HG02571 (cell line): ENCODE data around the gene B2M.
"Not testable (repeated sequence)": the region's sequence is repeated elsewhere in the genome, so short reads cannot be mapped to it uniquely, and the experiment has no call there.

ENCODE experiments used
- ATAC-seq: cut with Tn5 transposase; IDR thresholded peaks from one replicate; pipeline ENCODE4 v1.9.1; 2021; ENCODE audit warnings: mild to moderate bottlenecking, moderate library complexity; ENCODE audit not compliant: unreplicated experiment

B2M gene

DNA sequence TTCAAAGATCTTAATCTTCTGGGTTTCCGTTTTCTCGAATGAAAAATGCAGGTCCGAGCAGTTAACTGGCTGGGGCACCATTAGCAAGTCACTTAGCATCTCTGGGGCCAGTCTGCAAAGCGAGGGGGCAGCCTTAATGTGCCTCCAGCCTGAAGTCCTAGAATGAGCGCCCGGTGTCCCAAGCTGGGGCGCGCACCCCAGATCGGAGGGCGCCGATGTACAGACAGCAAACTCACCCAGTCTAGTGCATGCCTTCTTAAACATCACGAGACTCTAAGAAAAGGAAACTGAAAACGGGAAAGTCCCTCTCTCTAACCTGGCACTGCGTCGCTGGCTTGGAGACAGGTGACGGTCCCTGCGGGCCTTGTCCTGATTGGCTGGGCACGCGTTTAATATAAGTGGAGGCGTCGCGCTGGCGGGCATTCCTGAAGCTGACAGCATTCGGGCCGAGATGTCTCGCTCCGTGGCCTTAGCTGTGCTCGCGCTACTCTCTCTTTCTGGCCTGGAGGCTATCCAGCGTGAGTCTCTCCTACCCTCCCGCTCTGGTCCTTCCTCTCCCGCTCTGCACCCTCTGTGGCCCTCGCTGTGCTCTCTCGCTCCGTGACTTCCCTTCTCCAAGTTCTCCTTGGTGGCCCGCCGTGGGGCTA lies at the start of gene B2M, which contains the start of gene PATL2:
B2M (plus strand) TSS at position 422 of the 647 bp plus-strand sequence; CDS start at position 452, 30 bp downstream.
PATL2 (minus strand) TSS at position 228 of the 647 bp plus-strand sequence. CDS start 34,833 bp downstream, outside the sequence.
- peak; percentile 87 for ATAC-seq

- no peak for ATAC-seq
Observed at GRCh38 chr15:44661576-44661975, 49.7 kb upstream of the B2M start.

DNA sequence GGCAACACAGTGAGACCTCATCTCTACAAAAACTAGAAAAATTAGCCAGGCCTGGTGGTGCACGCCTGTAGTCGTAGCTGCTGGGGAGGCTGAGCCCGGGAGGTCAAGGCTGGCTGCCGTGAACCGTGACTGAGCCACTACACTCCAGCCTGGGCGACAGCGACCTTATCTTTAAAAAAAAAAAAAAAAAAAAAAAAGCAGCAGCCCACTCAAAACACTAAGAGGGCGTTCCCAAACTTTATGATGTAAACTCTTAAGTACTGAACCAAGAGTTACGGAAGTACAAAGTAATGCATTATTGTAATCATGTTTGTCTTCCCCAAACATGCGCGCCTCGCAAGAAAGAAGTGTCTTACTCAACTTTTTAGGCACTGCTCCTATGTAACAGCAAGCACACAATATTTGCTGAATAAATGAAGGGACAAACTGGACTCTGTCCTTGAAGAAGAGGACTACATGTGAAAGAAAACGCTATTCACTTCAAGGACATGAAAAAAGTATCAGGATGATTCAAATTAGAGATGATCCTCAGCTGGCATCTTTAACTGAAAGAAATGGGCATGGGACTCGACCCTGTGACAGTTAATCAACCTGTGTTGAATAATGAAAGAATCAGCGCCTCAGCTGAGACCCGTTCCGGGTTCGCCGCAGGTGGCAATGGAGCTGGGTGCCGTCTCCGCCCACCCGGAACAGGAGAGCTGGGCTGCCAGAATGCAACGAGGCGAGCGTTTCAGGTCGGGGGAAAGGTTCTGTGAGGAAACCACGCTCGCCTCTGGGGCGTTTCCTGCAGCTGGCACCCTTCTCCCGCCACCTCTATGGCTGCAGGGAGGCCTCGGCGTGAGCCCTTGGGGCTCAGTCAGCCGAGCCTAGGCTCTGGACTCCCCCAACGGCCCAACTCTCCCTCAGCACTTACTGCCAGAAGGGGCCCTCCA lies 48.6 kb upstream of the B2M start:
- ATAC-seq: peak; percentile 51

DNA sequence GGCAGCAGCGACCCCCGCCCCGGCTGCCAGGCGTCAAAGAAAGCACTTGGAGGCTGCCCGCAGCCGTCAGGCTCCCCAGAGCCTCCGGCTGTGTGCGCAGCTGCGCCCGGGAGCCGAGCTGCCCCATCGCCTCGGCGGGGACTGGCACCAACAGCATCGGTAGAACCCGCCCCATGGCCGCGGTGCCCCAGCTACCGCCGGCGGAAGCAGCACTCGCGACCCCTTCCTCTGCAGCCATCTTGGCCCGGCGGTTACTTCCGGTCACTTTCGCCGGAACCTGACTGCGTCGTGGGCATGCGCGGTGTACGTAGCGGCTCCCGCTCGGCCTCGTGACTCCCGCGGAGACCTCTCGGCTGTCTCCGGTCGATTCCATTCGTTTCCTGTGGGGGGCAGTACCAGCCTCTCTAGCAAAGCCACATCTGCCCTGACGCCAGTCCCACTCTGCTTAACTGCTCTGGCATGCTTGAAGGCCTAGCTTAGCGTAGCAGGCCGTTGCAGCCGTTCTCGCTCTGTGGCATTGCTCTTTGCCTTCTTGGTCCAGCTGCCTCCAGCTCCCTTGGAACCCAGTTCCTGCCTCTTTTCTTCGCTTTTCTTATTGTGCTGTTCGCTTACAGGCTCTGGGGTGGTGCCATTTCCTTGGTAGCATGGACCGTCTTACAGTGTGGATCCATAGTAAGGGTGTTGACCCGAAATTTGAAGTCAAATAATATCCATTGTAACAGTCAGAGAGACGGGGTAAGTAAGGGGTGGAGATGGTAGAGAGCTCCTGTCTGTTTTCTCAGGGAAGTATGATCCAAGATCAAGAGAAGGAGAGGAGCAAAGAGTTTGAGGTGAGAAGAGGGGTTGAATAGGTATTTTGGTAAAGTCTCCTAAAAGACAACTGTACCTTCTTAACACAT lies 47.7 kb upstream of the B2M start, which contains the start of gene SPG11:
SPG11 (minus strand) TSS at position 253 of the 899 bp plus-strand sequence; CDS start at position 238, 15 bp downstream.
- peak; percentile 75 for ATAC-seq

GRCh38 chr15:44666210-44667038 lies 44.9 kb upstream of the B2M start:
- ATAC-seq: no peak

- no peak for ATAC-seq
Observed at GRCh38 chr15:44667039-44667360, 44.3 kb upstream of the B2M start.

- ATAC-seq: no peak
Observed at GRCh38 chr15:44668921-44669320, 42.4 kb upstream of the B2M start.

GRCh38 chr15:44670087-44670950 lies 41.0 kb upstream of the B2M start:
- no peak for ATAC-seq

- no peak for ATAC-seq
Observed at GRCh38 chr15:44673639-44674038, 37.7 kb upstream of the B2M start.

DNA sequence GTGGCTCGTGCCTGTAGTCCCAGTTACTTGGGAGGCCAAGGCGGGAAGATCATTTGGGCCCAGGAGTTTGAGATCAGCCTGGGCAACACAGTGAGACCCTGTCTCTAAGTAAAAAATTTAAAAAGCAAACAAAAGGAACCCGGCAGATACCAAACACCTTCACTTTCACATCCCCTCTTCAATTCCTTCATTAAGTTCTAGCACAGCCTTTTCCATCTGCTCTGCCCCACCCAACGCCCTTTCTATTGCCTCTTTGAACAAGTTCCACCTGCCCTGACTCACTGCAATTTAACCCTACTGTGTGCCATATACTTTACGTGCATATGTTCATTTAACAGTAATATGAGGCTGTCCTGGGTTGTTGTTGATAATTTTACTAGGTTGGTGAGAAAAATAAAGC lies 35.4 kb upstream of the B2M start:
- ATAC-seq: no peak

GRCh38 chr15:44676676-44677075 lies 34.6 kb upstream of the B2M start:
- no peak for ATAC-seq

- no peak for ATAC-seq
Observed at GRCh38 chr15:44682211-44682610, 29.1 kb upstream of the B2M start.

GRCh38 chr15:44682809-44683682 lies 28.3 kb upstream of the B2M start:
- not testable (repeated sequence) for ATAC-seq

GRCh38 chr15:44689318-44689717 lies 22.0 kb upstream of the B2M start:
- ATAC-seq: not testable (repeated sequence)

GRCh38 chr15:44690245-44690644 lies 21.1 kb upstream of the B2M start:
- not testable (repeated sequence) for ATAC-seq

GRCh38 chr15:44692659-44693058 lies 18.7 kb upstream of the B2M start:
- ATAC-seq: no peak

DNA sequence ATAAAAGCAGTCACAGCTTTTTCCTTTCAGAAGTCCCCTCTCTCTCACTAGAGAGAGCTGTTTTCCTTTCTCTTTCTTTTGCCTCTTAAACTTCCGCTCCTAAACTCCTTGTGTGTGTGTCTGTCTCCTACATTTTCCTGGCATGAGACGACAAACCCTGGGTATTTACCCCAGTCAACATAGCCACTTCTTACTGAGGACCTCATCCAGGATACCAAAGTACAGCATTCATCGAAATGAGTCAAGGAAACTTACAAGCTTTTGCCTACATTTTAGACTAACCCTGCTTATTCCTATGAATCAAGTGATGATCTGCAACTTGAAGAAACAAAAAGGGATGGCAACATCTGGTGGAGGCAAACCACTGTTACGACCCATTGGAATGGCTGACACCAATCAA lies 16.9 kb upstream of the B2M start:
- no peak for ATAC-seq

DNA sequence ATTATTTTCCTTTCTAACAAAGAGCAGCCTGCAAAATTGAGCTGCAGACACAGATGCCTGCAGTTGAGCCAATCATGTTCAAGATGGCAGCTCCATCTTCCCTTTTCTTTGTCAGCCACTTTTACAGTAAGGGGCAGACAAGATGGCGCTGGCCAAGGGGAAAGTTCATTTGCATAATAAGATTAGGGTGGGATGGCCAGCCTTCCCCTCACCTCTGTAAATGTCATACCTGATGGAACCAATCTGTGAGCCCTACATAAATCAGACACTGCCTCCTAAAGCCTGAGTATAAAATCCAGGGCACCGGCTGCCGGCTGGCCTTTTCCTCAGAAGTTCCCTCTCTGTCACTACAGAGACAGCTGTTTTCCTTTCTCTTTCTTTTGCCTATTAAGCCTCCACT lies 16.0 kb upstream of the B2M start:
- ATAC-seq: no peak
